ENCODE data around the gene NFE2L3. TPM values are rescaled to one million over a fixed set of nuclear protein-coding genes. Genes with fewer than 3 reads are reported as not detected.
"Not testable (repeated sequence)": the region's sequence is repeated elsewhere in the genome, so short reads cannot be mapped to it uniquely, and the experiment has no call there.

Gene NFE2L3
- polyA plus RNA-seq, 1 experiment: 63.5 TPM

DNA sequence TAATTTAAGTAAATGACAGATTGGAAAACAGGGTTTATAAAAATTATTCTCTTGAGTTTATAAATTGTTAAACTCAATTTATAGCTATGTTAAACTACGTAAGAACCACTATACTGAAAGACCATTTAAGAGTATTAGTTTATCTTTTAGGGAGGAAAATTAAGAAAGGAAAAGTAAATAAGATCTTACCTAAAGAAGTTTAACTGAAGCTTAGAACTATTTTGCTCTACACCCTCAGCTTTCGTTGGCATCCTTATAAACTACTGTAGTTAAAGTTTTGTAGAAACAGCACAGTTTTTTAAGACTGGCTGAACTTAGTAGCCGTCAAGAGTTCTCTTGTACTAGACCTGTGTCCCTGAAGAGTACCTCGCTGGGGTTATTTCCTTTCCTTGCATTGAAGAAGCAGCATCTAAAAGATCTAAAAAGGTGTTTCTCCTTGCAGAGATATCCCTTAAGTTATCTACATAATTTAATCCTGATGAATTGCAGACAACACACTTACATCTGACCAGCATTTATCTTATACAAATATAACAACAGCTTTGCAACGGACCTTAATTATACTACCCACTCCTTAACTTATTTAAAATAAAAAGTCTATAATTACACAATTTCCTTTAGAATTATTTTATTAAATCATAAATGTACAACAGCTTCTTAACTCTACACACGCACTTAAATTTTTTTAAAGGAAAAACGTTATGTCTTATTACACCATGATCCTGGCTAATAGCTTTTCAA, 39.4 kb downstream of the NFE2L3 start:
- no peaks in the 10 kb centered on the region for H3K27me3 ChIP-seq (ENCODE audit: control insufficient read depth, insufficient read depth, low read length)
- CTCF ChIA-PET: interaction anchor here (1.2 to 10.3 kb wide), 4 partner anchors 10 to 174 kb away, joined by 4 to 165 read pairs (median 6); partner anchors contain the start of genes CBX3 and NFE2L3

DNA sequence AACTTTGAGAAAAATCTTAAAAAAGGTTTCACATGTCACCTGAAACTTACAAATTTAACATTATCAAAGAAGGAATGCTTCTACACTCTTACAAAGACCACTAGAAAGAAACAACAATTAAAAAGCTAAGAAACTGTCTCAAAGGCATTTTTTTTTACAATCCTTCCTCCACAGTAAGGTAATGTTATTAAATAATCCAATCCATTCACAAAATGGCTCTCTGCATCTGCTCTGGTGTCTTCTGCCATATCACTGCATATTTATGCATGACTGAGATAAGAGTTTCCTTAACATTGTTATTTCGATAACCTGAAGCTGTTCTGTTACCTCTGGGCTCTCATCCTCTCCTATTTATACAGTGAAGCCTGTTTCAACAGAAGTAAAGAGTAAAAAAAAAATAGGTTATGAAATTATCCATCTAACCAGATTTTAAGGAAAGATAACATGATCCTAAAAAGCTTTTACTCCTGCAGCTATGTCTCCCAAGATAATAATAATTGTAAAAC, 40.0 kb downstream of the NFE2L3 start:
- CTCF ChIA-PET: interaction anchor here (1.0 to 10.3 kb wide), 5 partner anchors 9 to 952 kb away, joined by 3 to 165 read pairs (median 5); partner anchors contain the start of genes CBX3, HOXA5 and NFE2L3
- POLR2A ChIA-PET: interaction anchor here (0.6 to 2.5 kb wide), 3 partner anchors 8 to 61 kb away, joined by 3 to 11 read pairs (median 6); partner anchors contain the start of gene HNRNPA2B1
- TF ChIP-seq, protein P1, sequence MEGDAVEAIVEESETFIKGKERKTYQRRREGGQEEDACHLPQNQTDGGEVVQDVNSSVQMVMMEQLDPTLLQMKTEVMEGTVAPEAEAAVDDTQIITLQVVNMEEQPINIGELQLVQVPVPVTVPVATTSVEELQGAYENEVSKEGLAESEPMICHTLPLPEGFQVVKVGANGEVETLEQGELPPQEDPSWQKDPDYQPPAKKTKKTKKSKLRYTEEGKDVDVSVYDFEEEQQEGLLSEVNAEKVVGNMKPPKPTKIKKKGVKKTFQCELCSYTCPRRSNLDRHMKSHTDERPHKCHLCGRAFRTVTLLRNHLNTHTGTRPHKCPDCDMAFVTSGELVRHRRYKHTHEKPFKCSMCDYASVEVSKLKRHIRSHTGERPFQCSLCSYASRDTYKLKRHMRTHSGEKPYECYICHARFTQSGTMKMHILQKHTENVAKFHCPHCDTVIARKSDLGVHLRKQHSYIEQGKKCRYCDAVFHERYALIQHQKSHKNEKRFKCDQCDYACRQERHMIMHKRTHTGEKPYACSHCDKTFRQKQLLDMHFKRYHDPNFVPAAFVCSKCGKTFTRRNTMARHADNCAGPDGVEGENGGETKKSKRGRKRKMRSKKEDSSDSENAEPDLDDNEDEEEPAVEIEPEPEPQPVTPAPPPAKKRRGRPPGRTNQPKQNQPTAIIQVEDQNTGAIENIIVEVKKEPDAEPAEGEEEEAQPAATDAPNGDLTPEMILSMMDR (IDR thresholded peaks at IDR 0.05; ENCODE audit: low read depth, low read length): no peak
- H3K4me3 ChIP-seq (ENCODE audit: low read depth, low read length): no peak overlapping the region
- no peaks in the 10 kb centered on the region for H3K9me3 ChIP-seq (ENCODE audit: control insufficient read depth, insufficient read depth, low read length)
- no peak for DNase-seq (ENCODE audit: low read depth, low spot score)
- no peaks in the 10 kb centered on the region for H3K27me3 ChIP-seq (ENCODE audit: control insufficient read depth, insufficient read depth, low read length)
- no peak overlapping the region for H3K27ac ChIP-seq (ENCODE audit: low read depth, low read length)

More for the DNA sequence above, 39.4 kb downstream of the NFE2L3 start:
- H3K27ac ChIP-seq (ENCODE audit: low read depth, low read length): no peak overlapping the region
- DNase-seq (ENCODE audit: low read depth, low spot score): no peak
- TF ChIP-seq, protein P1 (IDR thresholded peaks at IDR 0.05; ENCODE audit: low read depth, low read length): no peak
- no peak overlapping the region for H3K4me3 ChIP-seq (ENCODE audit: low read depth, low read length)
- H3K9me3 ChIP-seq (ENCODE audit: control insufficient read depth, insufficient read depth, low read length): no peaks in the 10 kb centered on the region
- POLR2A ChIA-PET: interaction anchor here (0.6 to 2.5 kb wide), 2 partner anchors 9 to 62 kb away, joined by 6 to 11 read pairs; partner anchors contain the start of gene HNRNPA2B1

DNA sequence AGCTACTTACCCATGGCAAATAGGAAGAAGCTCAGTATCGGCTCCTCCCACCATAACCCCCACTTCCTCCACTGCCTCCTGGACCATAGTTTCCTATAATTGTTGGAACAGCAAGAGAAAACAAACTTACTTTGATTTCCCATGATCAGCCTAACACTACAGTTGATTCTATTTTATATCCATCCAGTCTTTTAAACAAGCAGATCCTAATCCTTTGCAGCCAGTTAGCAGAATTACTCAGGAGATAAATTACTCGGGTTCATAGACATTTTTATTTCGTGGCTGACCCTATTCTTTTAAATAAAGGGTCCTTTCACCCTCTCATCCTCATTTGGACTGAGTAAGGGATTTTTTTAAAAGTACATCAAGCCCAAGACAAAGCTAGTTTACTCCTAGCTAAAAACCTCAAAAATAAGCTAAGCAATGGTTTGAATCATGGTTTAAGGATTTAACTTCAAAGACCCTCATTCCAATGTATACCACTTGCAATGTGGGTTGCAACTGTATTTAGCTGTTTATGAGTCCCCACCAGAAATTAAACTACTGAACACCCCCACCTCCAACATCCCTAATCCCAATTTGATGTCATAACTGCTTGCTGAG, 40.6 kb downstream of the NFE2L3 start:
- TF ChIP-seq, protein P1 (IDR thresholded peaks at IDR 0.05; ENCODE audit: low read depth, low read length): no peak
- DNase-seq (ENCODE audit: low read depth, low spot score): no peak
- H3K27ac ChIP-seq (ENCODE audit: low read depth, low read length): no peak overlapping the region
- no peak overlapping the region for H3K4me3 ChIP-seq (ENCODE audit: low read depth, low read length)
- ChIA-PET CTCF (interaction anchor here (1.0 to 10.3 kb wide), 5 partner anchors 9 to 951 kb away, joined by 3 to 165 read pairs (median 5); partner anchors contain the start of genes CBX3, HOXA5 and NFE2L3), POLR2A (interaction anchor here (0.7 to 2.5 kb wide), 2 partner anchors 8 to 13 kb away, joined by 3 to 11 read pairs; partner anchors contain the start of gene HNRNPA2B1)
- no peaks in the 10 kb centered on the region for H3K9me3 ChIP-seq (ENCODE audit: control insufficient read depth, insufficient read depth, low read length)
- H3K27me3 ChIP-seq (ENCODE audit: control insufficient read depth, insufficient read depth, low read length): no peaks in the 10 kb centered on the region

DNA sequence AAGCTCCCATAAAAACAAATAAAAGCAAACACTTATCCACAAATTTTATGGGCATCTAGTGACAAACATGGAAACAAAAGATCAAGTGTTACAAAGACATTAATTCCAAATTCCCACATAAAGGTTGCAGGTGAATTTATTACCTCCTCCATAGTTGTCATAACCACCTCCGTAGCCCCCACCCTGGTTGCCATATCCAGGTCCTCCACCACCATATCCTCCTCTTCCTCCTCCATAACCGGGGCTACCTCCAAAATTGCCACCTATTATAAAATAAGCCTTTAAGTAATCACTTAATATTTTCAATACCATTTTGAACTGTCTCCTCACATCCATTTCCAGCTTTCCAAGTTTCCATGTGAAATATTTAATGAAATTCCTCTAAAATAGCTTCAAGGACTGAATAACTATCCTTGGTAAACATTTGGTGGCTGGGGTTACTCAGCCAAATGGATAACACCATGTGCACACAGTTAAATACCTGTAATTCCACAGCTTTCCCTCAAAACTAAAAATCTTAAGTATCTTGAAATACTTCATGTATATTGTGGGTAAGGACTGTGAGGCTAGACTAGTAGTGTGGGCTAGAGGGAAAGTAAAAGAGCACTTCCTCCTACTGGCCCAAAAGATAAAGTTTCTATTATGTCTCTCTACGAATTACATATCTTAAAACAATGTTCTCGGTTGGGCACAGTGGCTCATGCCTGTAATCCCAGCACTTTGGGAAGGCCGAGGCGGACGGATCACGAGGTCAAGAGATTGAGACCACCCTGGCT, 41.6 kb downstream of the NFE2L3 start:
- TF ChIP-seq, protein P1 (IDR thresholded peaks at IDR 0.05; ENCODE audit: low read depth, low read length): no peak
- CTCF ChIA-PET: interaction anchor here (10.3 kb wide), 1 partner anchor 103 kb away, joined by 165 read pairs; no protein-coding TSS in a partner anchor
- Histone ChIP-seq H3K4me3 (ENCODE audit: low read depth, low read length) (no peak overlapping the region), H3K27me3 (ENCODE audit: control insufficient read depth, insufficient read depth, low read length) (no peaks in the 10 kb centered on the region), H3K27ac (ENCODE audit: low read depth, low read length) (no peak overlapping the region), H3K9me3 (ENCODE audit: control insufficient read depth, insufficient read depth, low read length) (no peaks in the 10 kb centered on the region)
- no peak for DNase-seq (ENCODE audit: low read depth, low spot score)
- POLR2A ChIA-PET: interaction anchor here (0.7 kb wide), 1 partner anchor 38 kb away, joined by 3 read pairs; no protein-coding TSS in a partner anchor

DNA sequence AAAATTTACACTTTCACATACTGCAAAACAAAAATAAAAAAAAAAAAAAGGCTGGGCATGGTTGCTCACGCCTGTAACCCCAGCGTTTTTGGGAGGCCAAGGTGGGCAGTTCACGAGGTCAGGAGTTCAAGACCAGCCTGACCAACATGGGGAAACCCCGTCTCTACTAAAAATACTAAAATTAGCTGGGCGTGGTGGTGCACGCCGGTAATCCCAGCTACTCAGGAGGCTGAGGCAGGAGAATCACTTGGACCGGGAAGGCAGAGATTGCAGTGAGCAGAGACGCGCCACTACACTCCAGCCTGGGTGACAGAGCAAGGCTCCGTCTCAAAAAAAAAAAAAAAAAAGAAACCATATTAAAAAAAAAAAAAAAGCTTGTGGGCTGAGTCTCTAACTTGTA, 42.8 kb downstream of the NFE2L3 start:
- CTCF ChIA-PET: interaction anchor here (0.6 to 10.3 kb wide), 4 partner anchors 37 to 487 kb away, joined by 3 to 165 read pairs (median 4); no protein-coding TSS in a partner anchor
- DNase-seq (ENCODE audit: low read depth, low spot score); H3K4me3 ChIP-seq (ENCODE audit: low read depth, low read length); H3K27me3 ChIP-seq (ENCODE audit: control insufficient read depth, insufficient read depth, low read length); H3K27ac ChIP-seq (ENCODE audit: low read depth, low read length); H3K9me3 ChIP-seq (ENCODE audit: control insufficient read depth, insufficient read depth, low read length): not testable (repeated sequence)
- POLR2A ChIA-PET: interaction anchor here (0.6 to 0.7 kb wide), 4 partner anchors 14 to 1079 kb away, joined by 3 to 5 read pairs (median 4); no protein-coding TSS in a partner anchor
